ENCODE measurements around the gene KLK7. TPM values are rescaled to one million over a fixed set of nuclear protein-coding genes. Genes with fewer than 3 reads are reported as not detected.

KLK7 gene
- total RNA-seq, 1 donor from 2014 or later, result not detected

DNA sequence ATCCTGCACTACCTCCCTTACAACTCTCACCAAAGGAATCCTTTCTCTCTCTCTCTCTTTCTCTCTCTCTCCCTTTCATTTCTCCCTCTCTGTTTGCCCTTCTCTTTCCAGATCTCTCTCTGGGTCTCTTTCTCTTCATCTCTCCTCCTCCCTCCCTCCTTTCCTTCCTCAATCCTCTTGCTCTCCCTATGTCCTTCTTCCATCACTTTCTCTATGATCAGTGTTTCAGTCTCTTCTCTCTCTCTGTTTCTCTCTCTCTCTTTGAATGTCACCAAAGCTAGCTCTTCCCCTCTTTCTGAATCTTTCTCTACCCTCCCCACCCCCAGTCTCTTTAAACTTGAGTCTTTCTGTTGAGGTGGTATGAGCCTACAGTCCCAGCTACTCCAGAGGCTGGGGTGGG, 52.7 kb downstream of the KLK7 start:
- H3K27ac Mint-ChIP-seq (ENCODE audit: unreplicated experiment), result no peak overlapping the region
- H3K4me3 Mint-ChIP-seq (ENCODE audit: unreplicated experiment), result no peak overlapping the region
- no peaks in the 10 kb centered on the region for H3K4me1 Mint-ChIP-seq (ENCODE audit: unreplicated experiment)
- no peaks in the 10 kb centered on the region for H3K36me3 Mint-ChIP-seq (ENCODE audit: low read depth, unreplicated experiment)
- no peaks in the 10 kb centered on the region for H3K9me3 Mint-ChIP-seq (ENCODE audit: unreplicated experiment)
- no peak for DNase-seq (ENCODE audit: low spot score)
- peaks cover 2% of the 10 kb centered on the region for H3K27me3 Mint-ChIP-seq (ENCODE audit: unreplicated experiment)
- TF ChIP-seq, protein P1, sequence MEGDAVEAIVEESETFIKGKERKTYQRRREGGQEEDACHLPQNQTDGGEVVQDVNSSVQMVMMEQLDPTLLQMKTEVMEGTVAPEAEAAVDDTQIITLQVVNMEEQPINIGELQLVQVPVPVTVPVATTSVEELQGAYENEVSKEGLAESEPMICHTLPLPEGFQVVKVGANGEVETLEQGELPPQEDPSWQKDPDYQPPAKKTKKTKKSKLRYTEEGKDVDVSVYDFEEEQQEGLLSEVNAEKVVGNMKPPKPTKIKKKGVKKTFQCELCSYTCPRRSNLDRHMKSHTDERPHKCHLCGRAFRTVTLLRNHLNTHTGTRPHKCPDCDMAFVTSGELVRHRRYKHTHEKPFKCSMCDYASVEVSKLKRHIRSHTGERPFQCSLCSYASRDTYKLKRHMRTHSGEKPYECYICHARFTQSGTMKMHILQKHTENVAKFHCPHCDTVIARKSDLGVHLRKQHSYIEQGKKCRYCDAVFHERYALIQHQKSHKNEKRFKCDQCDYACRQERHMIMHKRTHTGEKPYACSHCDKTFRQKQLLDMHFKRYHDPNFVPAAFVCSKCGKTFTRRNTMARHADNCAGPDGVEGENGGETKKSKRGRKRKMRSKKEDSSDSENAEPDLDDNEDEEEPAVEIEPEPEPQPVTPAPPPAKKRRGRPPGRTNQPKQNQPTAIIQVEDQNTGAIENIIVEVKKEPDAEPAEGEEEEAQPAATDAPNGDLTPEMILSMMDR (IDR thresholded peaks at IDR 0.05; ENCODE audit: unreplicated experiment), result no peak

DNA sequence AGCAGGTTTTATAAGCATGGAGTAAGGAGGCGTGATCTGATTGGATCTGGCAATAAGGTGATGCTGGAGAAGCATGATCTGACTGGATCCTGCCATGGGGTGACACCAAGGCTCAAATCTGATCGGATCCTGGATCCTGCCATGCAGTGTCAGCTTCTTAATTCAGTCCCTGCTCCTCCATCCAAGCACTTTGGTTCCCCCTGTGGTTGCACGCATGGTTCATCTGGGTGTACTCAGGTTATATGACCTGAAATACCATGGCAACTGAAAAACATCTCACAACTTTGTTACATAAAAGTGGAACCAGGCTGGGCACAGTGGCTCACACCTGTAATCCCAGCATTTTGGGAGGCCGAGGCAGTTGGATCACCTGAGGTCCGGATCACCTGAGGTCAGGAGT, 54.9 kb downstream of the KLK7 start:
- H3K27me3 Mint-ChIP-seq (ENCODE audit: unreplicated experiment), result no peaks in the 10 kb centered on the region
- H3K4me3 Mint-ChIP-seq (ENCODE audit: unreplicated experiment), result no peak overlapping the region
- H3K36me3 Mint-ChIP-seq (ENCODE audit: low read depth, unreplicated experiment), result no peaks in the 10 kb centered on the region
- no peak overlapping the region for H3K27ac Mint-ChIP-seq (ENCODE audit: unreplicated experiment)
- TF ChIP-seq, protein P1 (IDR thresholded peaks at IDR 0.05; ENCODE audit: unreplicated experiment), result no peak
- no peaks in the 10 kb centered on the region for H3K9me3 Mint-ChIP-seq (ENCODE audit: unreplicated experiment)
- DNase-seq (ENCODE audit: low spot score), result no peak
- H3K4me1 Mint-ChIP-seq (ENCODE audit: unreplicated experiment), result no peaks in the 10 kb centered on the region

Other genes with a start within 250 kb of the KLK7 start
- not detected for gene GPR32, start 213.5 kb downstream of the KLK7 start, total RNA-seq (ENCODE audit: unreplicated experiment)
- gene ACP4, start 193.5 kb downstream of the KLK7 start, total RNA-seq (ENCODE audit: unreplicated experiment), result not detected
- gene KLK1, start 160.1 kb downstream of the KLK7 start, total RNA-seq (ENCODE audit: unreplicated experiment), result 2.7 TPM
- gene KLK15, start 150.3 kb downstream of the KLK7 start, total RNA-seq (ENCODE audit: unreplicated experiment), result not detected
- not detected for gene KLK3, start 129.0 kb downstream of the KLK7 start, total RNA-seq (ENCODE audit: unreplicated experiment)
- gene KLK2, start 110.5 kb downstream of the KLK7 start, total RNA-seq (ENCODE audit: unreplicated experiment), result not detected
- gene KLK4, start 72.5 kb downstream of the KLK7 start, total RNA-seq (ENCODE audit: unreplicated experiment), result not detected
- gene KLK5, start 30.9 kb downstream of the KLK7 start, total RNA-seq (ENCODE audit: unreplicated experiment), result not detected
- gene KLK6, start 14.3 kb downstream of the KLK7 start, total RNA-seq (ENCODE audit: unreplicated experiment), result 0.67 TPM
- gene KLK8, start 17.7 kb upstream of the KLK7 start, total RNA-seq (ENCODE audit: unreplicated experiment), result not detected
- 11.1 TPM for gene KLK10, start 35.8 kb upstream of the KLK7 start, total RNA-seq (ENCODE audit: unreplicated experiment)
- gene KLK11, start 42.7 kb upstream of the KLK7 start, total RNA-seq (ENCODE audit: unreplicated experiment), result not detected
- not detected for gene KLK12, start 51.1 kb upstream of the KLK7 start, total RNA-seq (ENCODE audit: unreplicated experiment)
- gene KLK13, start 81.2 kb upstream of the KLK7 start, total RNA-seq (ENCODE audit: unreplicated experiment), result 0.67 TPM
- not detected for gene KLK14, start 99.0 kb upstream of the KLK7 start, total RNA-seq (ENCODE audit: unreplicated experiment)
- 5.4 TPM for gene CTU1, start 124.5 kb upstream of the KLK7 start, total RNA-seq (ENCODE audit: unreplicated experiment)
- 0.82 TPM for gene SIGLEC9, start 141.0 kb upstream of the KLK7 start, total RNA-seq (ENCODE audit: unreplicated experiment)
- not detected for gene SIGLEC7, start 158.4 kb upstream of the KLK7 start, total RNA-seq (ENCODE audit: unreplicated experiment)
- gene CD33, start 241.2 kb upstream of the KLK7 start, total RNA-seq (ENCODE audit: unreplicated experiment), result 21.7 TPM